Skeletal muscle tissue (tissue), 4 donors: ENCODE results near the gene FBXW7. TPM values are rescaled to one million over a fixed set of nuclear protein-coding genes. Genes with fewer than 3 reads are reported as not detected.

Source experiments
- H3K27ac ChIP-seq: one replicate; pipeline ENCODE4 v1.7.0; 2013; ENCODE audit warnings: mild to moderate bottlenecking, low read depth, low read length, inconsistent platforms
- H3K27me3 ChIP-seq, 3 donors: one replicate each; pipeline ENCODE4 v1.7.0; 2013; ENCODE audit warnings: low read length in 3 of 3; ENCODE audit not compliant: control insufficient read depth in 3 of 3, insufficient read depth in 3 of 3
- H3K36me3 ChIP-seq, 3 donors: one replicate each; pipeline ENCODE4 v1.7.0; 2013; ENCODE audit warnings: low read length in 3 of 3; ENCODE audit not compliant: control insufficient read depth in 3 of 3, insufficient read depth in 3 of 3
- H3K4me1 ChIP-seq, 3 donors: one replicate each; pipeline ENCODE4 v1.7.0; 2013; ENCODE audit warnings: low read length in 3 of 3, mild to moderate bottlenecking in 3 of 3; ENCODE audit not compliant: control insufficient read depth in 3 of 3, insufficient read depth in 3 of 3
- H3K4me3 ChIP-seq, 3 donors: one replicate each; pipeline ENCODE4 v1.7.0; 2013; ENCODE audit warnings: low read length in 3 of 3
- H3K9ac ChIP-seq, 3 donors: one replicate each; pipeline ENCODE4 v1.7.0; 2013; ENCODE audit warnings: low read length in 3 of 3, mild to moderate bottlenecking in 3 of 3, moderate library complexity in 2 of 3, low read depth in 1 of 3
- H3K9me3 ChIP-seq, 3 donors: one replicate each; pipeline ENCODE4 v1.7.0; 2013; ENCODE audit warnings: low read length in 3 of 3; ENCODE audit not compliant: control insufficient read depth in 3 of 3
- total RNA-seq: library from RNA; depleted of rRNA; stranded (reverse); fragments of >200 nt; gene quantifications from one replicate; pipeline ENCODE4 v1.2.3, GENCODE V29; 2014
- donor health status: Osteomylitis.

The FBXW7 gene
- total RNA-seq, 1 donor from 2014 or later: 102 TPM

DNA sequence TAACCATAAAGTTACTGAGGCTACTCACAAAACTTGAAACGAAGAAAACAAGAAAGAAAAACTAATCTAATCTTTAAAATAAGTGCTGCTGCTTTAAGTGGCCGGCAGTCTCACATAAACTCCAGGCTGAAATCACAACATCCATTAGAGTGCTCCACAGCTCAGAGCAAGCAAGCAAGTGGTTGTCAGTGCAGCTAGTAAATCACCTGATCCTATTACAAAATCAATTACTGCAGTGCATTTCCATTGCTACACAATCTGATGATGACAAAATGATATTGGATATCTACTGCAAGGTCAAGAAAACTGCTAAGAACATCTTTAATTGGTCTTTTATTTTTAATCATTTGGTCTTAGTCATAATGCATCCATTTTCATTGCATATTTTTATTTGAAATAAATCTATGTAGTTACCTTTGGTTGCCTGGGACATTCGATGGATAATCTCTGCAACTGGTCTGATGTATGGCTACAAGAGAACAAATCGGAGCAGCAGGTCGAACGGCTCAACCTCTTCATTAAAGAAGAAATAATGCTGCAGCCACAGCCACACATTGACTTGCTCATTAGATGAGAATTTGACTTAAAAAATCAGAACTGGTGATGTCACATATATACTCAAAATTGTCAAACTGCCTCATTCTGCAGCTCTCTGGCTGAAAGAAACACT lies 87.7 kb downstream of the FBXW7 start:
- Histone ChIP-seq H3K27me3 (no peaks in the 10 kb centered on the region), H3K27ac (no peak overlapping the region), H3K36me3 (no peaks in the 10 kb centered on the region), H3K4me3 (no peak overlapping the region), H3K9ac (no peak overlapping the region), H3K4me1 (no peaks in the 10 kb centered on the region), H3K9me3 (no peaks in the 10 kb centered on the region)

GRCh38 chr4:152443859-152444258 lies 92.0 kb downstream of the FBXW7 start:
- Histone ChIP-seq H3K27ac (no peak overlapping the region), H3K36me3 (no peaks in the 10 kb centered on the region), H3K9me3 (no peaks in the 10 kb centered on the region)

DNA sequence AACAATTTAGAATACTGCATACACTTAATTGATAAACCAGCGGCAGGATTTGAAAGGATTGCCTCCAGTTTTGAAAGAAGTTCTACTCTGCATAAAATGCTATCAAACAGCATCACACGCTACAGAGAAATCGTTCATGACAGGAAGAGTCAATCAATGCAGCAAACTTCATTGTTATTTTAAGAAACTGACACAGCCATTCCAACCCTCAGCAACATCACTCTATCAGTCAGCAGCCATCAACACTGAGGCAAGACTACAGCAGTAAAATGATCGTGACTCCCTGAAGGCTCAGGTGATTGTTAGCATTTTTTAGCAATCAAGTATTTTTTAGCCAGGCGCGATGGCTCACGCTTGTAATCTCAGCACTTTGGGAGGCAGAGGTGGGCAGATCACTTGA lies 98.3 kb downstream of the FBXW7 start:
- no peak overlapping the region for H3K27ac ChIP-seq
- no peaks in the 10 kb centered on the region for H3K36me3 ChIP-seq
- no peaks in the 10 kb centered on the region for H3K4me1 ChIP-seq
- no peak overlapping the region for H3K4me3 ChIP-seq
- no peaks in the 10 kb centered on the region for H3K9me3 ChIP-seq
- no peaks in the 10 kb centered on the region for H3K27me3 ChIP-seq
- no peak overlapping the region for H3K9ac ChIP-seq

More at GRCh38 chr4:152443859-152444258, 92.0 kb downstream of the FBXW7 start:
- Histone ChIP-seq H3K27me3 (no peaks in the 10 kb centered on the region), H3K9ac (no peak overlapping the region), H3K4me1 (no peaks in the 10 kb centered on the region), H3K4me3 (no peak overlapping the region)

DNA sequence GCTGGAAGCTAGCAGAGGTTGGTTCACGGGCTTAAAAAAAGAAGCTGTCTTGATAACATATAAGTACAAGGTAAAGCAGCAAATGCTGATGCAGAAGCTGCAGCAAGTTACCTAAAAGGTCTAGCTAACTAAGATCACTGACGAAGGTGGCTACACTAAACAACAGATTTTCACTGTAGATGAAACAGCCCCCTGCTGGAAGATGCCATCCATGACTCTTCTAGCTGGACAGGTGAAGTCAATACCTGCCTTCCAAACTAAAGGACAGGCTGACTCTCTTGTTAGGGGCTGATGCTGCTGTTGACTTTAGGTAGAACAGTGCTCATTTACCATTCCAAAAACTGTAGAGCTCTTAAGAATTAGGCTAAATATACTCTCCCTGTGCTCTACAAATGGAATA lies 99.5 kb downstream of the FBXW7 start:
- H3K27me3 ChIP-seq: no peaks in the 10 kb centered on the region
- no peak overlapping the region for H3K27ac ChIP-seq
- no peak overlapping the region for H3K4me3 ChIP-seq
- H3K4me1 ChIP-seq: no peaks in the 10 kb centered on the region
- no peaks in the 10 kb centered on the region for H3K9me3 ChIP-seq
- H3K36me3 ChIP-seq: no peaks in the 10 kb centered on the region
- no peak overlapping the region for H3K9ac ChIP-seq

- H3K9me3 ChIP-seq: no peaks in the 10 kb centered on the region
- no peak overlapping the region for H3K9ac ChIP-seq
- no peak overlapping the region for H3K4me3 ChIP-seq
- no peak overlapping the region for H3K27ac ChIP-seq
- H3K36me3 ChIP-seq: no peaks in the 10 kb centered on the region
- no peaks in the 10 kb centered on the region for H3K27me3 ChIP-seq
- H3K4me1 ChIP-seq: no peaks in the 10 kb centered on the region
These were observed 101.9 kb downstream of the FBXW7 start for GRCh38 chr4:152434011-152434410.

GRCh38 chr4:152431784-152432183 lies 104.1 kb downstream of the FBXW7 start:
- Histone ChIP-seq H3K4me1 (no peaks in the 10 kb centered on the region), H3K9ac (no peak overlapping the region), H3K4me3 (no peak overlapping the region), H3K36me3 (no peaks in the 10 kb centered on the region), H3K27me3 (no peaks in the 10 kb centered on the region), H3K27ac (no peak overlapping the region), H3K9me3 (no peaks in the 10 kb centered on the region)

GRCh38 chr4:152431291-152431690 lies 104.6 kb downstream of the FBXW7 start:
- Histone ChIP-seq H3K27me3 (no peaks in the 10 kb centered on the region), H3K4me1 (no peaks in the 10 kb centered on the region), H3K4me3 (no peak overlapping the region), H3K9me3 (no peaks in the 10 kb centered on the region), H3K9ac (no peak overlapping the region), H3K27ac (no peak overlapping the region), H3K36me3 (no peaks in the 10 kb centered on the region)

- no peaks in the 10 kb centered on the region for H3K27me3 ChIP-seq
- H3K9ac ChIP-seq: no peak overlapping the region
- H3K4me3 ChIP-seq: no peak overlapping the region
- H3K27ac ChIP-seq: no peak overlapping the region
- H3K9me3 ChIP-seq: no peaks in the 10 kb centered on the region
- no peaks in the 10 kb centered on the region for H3K4me1 ChIP-seq
- no peaks in the 10 kb centered on the region for H3K36me3 ChIP-seq
These were observed 105.4 kb downstream of the FBXW7 start for GRCh38 chr4:152430507-152430906.

DNA sequence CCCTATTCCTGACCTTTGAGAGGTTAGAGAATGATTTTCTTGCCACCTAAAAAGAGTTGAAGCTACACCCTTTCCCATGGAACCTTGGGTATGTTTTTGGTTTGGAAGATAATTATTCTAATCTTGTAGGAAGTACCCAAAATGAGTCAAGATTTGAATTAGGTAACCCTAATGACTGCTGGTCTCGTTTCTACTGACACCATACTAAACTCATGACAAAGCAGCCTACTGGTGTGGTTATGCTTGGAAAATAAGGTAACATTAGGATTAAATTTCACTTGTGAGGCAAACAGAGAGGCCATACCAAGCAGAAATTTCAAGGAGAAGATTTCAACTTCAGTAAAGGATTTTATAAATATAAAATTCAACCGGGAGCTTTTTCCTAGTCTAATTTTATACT lies 107.9 kb downstream of the FBXW7 start:
- Histone ChIP-seq H3K27ac (no peak overlapping the region), H3K36me3 (no peaks in the 10 kb centered on the region), H3K4me1 (no peaks in the 10 kb centered on the region), H3K9me3 (no peaks in the 10 kb centered on the region), H3K27me3 (no peaks in the 10 kb centered on the region), H3K4me3 (no peak overlapping the region), H3K9ac (no peak overlapping the region)

GRCh38 chr4:152424977-152425376 lies 110.9 kb downstream of the FBXW7 start:
- no peak overlapping the region for H3K4me3 ChIP-seq
- no peaks in the 10 kb centered on the region for H3K27me3 ChIP-seq

More at GRCh38 chr4:152424977-152425376, 110.9 kb downstream of the FBXW7 start:
- Histone ChIP-seq H3K36me3 (no peaks in the 10 kb centered on the region), H3K9me3 (no peaks in the 10 kb centered on the region), H3K27ac (no peak overlapping the region), H3K9ac (no peak overlapping the region), H3K4me1 (no peaks in the 10 kb centered on the region)
